PC-9 (cell line): ENCODE data around the gene JSRP1.

Experiments
- EZH2 ChIP-seq: fragments of 200-600 bp; sonication (generic); IDR thresholded peaks from 2 replicates; pipeline ENCODE4 v1.8.0; 2017; ENCODE audit warnings: antibody characterized with exemption, low read depth
- TF ChIP-seq, protein P1 (sequence below): fragments of 200-600 bp; sonication (generic); conservative IDR thresholded peaks from 2 replicates; pipeline ENCODE4 v1.6.1; 2017; ENCODE audit warnings: mixed run types, antibody characterized with exemption, mild to moderate bottlenecking, moderate library complexity

DNA sequence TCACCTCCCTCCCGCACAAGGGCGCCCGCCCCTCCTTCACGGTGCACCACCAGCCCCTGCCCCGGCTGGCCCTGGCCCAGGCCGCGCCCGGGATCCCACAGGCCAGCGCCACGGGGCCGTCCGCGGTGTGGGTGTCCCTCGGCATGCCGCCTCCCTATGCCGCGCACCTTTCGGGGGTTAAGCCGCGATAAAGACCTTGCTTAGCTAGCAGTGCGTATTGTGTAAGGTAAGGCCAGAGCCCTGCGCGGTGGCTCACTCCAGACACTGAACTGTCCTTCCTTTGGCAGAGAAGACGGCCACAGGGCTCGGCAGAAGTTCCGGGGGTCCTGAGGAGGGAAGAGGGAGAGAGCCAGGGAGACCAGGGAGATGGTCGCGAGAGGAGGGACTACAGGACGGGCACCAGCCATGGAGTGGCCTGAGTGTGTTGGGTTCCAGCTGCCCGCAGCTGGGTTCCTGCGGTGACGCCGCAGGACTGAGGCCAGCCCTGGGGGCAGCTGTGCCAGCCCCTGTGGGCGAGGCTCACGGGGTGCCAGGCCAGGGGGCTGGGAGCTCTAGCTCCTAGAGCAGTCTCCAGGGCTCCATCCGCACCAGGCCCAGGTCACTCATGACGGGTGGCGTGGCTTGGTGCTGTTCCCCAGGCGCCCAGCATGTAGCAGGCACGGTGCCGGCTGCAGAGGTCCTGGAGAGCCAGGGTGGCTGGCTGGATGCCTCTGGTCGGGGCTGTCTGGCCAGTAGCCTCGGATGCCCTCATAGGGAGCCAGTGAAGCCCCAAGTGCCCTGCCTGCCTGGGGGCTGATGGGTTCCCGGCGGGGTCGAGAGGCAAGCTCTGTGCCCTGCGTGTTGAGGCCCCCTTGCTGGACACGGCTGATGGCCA lies 27.8 kb downstream of the JSRP1 start:
- TF ChIP-seq, protein P1, sequence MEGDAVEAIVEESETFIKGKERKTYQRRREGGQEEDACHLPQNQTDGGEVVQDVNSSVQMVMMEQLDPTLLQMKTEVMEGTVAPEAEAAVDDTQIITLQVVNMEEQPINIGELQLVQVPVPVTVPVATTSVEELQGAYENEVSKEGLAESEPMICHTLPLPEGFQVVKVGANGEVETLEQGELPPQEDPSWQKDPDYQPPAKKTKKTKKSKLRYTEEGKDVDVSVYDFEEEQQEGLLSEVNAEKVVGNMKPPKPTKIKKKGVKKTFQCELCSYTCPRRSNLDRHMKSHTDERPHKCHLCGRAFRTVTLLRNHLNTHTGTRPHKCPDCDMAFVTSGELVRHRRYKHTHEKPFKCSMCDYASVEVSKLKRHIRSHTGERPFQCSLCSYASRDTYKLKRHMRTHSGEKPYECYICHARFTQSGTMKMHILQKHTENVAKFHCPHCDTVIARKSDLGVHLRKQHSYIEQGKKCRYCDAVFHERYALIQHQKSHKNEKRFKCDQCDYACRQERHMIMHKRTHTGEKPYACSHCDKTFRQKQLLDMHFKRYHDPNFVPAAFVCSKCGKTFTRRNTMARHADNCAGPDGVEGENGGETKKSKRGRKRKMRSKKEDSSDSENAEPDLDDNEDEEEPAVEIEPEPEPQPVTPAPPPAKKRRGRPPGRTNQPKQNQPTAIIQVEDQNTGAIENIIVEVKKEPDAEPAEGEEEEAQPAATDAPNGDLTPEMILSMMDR, result no peak
- no peak for TF ChIP-seq EZH2
